HL-60 (cell line): Measurements from ENCODE around the gene RAB11FIP3.

Source experiments
- DNase-seq, 2 experiments: peaks; one replicate each; pipeline ENCODE4 v3.0.0-alpha.2; 2010 to 2020; ENCODE audit warnings: low read depth in 1 of 2, low spot score in 1 of 2
- H3K27ac ChIP-seq: fragments of 250-450 bp; sonication (Bioruptor Pico); replicated peaks from 2 replicates; pipeline ENCODE4 v1.5.1; 2020; ENCODE audit warnings: mild to moderate bottlenecking, moderate library complexity
- H3K27me3 ChIP-seq: fragments of 250-450 bp; sonication (Bioruptor Pico); 2 replicates; pipeline ENCODE4 v1.5.1; 2021; ENCODE audit warnings: mild to moderate bottlenecking, moderate library complexity; ENCODE audit not compliant: insufficient read depth, poor library complexity, severe bottlenecking
- H3K4me3 ChIP-seq: replicated peaks from 2 replicates; pipeline ENCODE4 v1.5.1; 2011; ENCODE audit warnings: mild to moderate bottlenecking, control low read depth, low read length; ENCODE audit not compliant: insufficient read depth
- CTCF ChIP-seq: IDR thresholded peaks from one replicate; pipeline ENCODE4 v1.5.1; 2011; ENCODE audit warnings: low read length, control low read depth, inconsistent platforms; ENCODE audit not compliant: insufficient read depth
- GABPA ChIP-seq: IDR thresholded peaks from 2 replicates; pipeline ENCODE4 v1.6.1; 2012; ENCODE audit warnings: low read depth
- POLR2AphosphoS5 ChIP-seq: IDR thresholded peaks from 2 replicates; pipeline ENCODE4 v1.6.1; 2012; ENCODE audit warnings: low read depth
- REST ChIP-seq: IDR thresholded peaks from 2 replicates; pipeline ENCODE4 v1.6.1; 2012; ENCODE audit warnings: low read depth; ENCODE audit not compliant: insufficient replicate concordance
- SPI1 ChIP-seq: IDR thresholded peaks from 2 replicates; pipeline ENCODE4 v1.6.1; 2012; ENCODE audit warnings: low read depth, mild to moderate bottlenecking, borderline replicate concordance

The RAB11FIP3 gene

GRCh38 chr16:539901-540530 is 114.6 kb downstream of the RAB11FIP3 start:
- Histone ChIP-seq H3K27me3 (no peaks in the 10 kb centered on the region), H3K27ac (no peak overlapping the region), H3K4me3 (no peak overlapping the region)
- TF ChIP-seq SPI1, result no peak
- no peak for TF ChIP-seq GABPA
- no peak for TF ChIP-seq POLR2AphosphoS5
- DNase-seq, result no peak

GRCh38 chr16:540645-541340 is 115.3 kb downstream of the RAB11FIP3 start:
- H3K27ac ChIP-seq, result no peak overlapping the region
- H3K4me3 ChIP-seq, result no peak overlapping the region
- no peaks in the 10 kb centered on the region for H3K27me3 ChIP-seq
- no peak for DNase-seq
- TF ChIP-seq CTCF, result no peak
- TF ChIP-seq SPI1, result no peak
- TF ChIP-seq REST, result no peak
- no peak for TF ChIP-seq GABPA
- no peak for TF ChIP-seq POLR2AphosphoS5

- no peaks in the 10 kb centered on the region for H3K27me3 ChIP-seq
- H3K27ac ChIP-seq, result no peak overlapping the region
- DNase-seq, result no peak
- H3K4me3 ChIP-seq, result no peak overlapping the region
- TF ChIP-seq POLR2AphosphoS5 (no peak), REST (no peak), SPI1 (no peak), CTCF (no peak), GABPA (no peak)
Measured at GRCh38 chr16:543301-544164, 118.1 kb downstream of the RAB11FIP3 start.

- no peaks in the 10 kb centered on the region for H3K27me3 ChIP-seq
- no peak for DNase-seq
- TF ChIP-seq SPI1 (no peak), POLR2AphosphoS5 (no peak), GABPA (no peak), CTCF (no peak), REST (no peak)
- no peak overlapping the region for H3K27ac ChIP-seq
- H3K4me3 ChIP-seq, result no peak overlapping the region
Measured at GRCh38 chr16:544517-544916, 119.1 kb downstream of the RAB11FIP3 start.
